Frontal cortex (tissue), 4 donors: Measurements from ENCODE around the gene REXO2. TPM values are rescaled to one million over a fixed set of nuclear protein-coding genes. Genes with fewer than 3 reads are reported as not detected.

Experiments
- DNase-seq, 2 donors: peaks; one replicate each; pipeline ENCODE4 v3.0.0; 2012; ENCODE audit warnings: low spot score in 2 of 2
- FAIRE-seq: peaks from 2 replicates; lab custom pipeline; 2012; peaks lifted over from hg19 to GRCh38; lab: Jason Lieb, UNC
- total RNA-seq: library from RNA; depleted of rRNA; stranded (reverse); fragments of >200 nt; gene quantifications from one replicate; pipeline ENCODE4 v1.2.3, GENCODE V29; 2014
- donor health status: control.
- donor health status: control.
- donor health status: control.

REXO2 gene
- total RNA-seq, 1 donor from 2014 or later = 32.2 TPM

DNA sequence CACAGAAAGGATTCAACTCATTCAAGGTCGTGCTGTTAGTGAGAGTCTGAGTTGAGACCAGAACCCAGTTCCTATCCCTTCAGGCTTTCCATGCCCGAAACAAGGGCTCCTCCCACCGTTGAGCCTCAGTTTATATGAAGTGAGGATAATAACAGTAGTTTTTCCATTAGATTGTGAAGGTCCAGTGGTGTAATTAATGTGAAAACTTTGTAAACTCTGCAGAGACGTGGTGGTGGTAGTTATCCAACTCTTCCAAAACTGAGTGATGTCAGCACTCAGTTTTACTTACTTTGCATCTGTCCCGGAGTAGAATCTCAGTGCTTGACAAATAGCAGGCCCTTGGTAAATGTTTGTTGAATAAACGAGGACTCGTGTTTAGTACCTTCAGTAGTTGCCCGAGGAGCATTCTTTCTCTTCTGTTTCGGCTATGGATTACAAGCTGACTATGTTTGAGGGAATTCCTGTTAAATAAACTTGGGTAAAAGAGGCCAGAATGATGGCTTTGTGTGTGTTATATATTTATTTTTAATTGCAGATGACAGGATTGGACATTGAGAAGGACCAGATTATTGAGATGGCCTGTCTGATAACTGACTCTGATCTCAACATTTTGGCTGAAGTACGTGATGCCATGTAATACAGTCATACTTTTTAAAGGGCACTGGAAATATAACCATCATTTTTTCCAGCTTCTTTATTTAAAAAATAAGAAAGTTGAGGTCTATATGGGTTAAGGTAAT lies 1.0 kb downstream of the REXO2 start:
- FAIRE-seq (no peak), DNase-seq (peak in 1 of 2 donors; percentile 31)

DNA sequence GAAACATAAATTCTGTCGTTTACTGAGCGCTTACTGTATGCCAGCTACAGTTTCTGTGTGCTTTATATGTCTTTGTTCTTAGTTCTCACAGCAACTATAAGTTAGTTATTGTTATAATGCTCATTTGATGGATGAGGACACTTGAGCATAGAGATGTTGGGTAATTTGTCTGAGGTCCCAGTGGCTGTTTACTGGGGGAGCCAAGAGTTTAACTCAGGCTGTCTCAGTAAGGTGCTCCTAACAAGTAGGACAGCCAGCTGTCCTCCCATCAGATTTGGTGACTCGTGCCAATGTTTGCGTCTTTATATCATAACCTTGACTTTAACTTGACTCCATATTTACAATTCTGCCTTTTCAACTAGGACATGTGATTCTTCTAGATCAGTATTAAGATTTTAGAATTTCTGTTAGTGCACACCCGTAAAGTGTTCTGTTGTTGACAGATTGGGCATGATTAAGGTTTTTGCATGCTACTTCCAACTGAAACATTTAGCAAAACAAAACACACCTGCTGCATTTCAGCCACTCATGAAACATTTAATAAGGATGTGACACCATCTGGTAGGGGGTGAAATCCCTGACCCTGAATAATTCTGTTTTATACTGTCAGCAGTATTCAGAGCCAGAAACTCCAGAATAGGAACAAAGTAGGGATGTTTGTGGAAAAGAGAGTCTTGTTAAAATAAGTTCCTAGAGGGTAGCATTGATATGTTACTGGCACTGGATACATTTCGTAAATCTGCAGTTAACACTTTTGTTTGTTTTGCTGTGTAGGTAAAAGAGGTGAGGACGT lies 1.9 kb downstream of the REXO2 start:
- no peak for FAIRE-seq

DNA sequence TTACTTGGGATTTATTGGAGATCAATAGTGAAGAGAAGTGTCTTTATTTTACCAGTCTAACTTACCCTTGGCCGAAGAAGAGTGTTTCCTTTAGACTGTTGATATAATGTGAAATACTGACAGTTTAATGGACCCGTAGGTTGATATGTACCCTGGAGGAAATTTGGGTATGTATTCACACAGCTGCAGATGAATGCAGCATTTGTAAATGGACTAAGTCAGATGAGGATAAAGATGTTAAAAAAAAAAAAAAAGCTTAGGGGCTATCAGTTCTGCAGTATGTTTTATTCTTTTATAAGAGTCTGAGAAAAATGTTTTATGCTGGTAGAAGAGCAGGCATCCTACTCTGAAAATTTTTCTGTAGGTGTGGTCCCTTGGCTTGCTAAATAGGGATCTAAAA lies 2.7 kb downstream of the REXO2 start:
- DNase-seq = no peak
- FAIRE-seq = no peak

More for the DNA sequence above, 1.9 kb downstream of the REXO2 start:
- DNase-seq = no peak

DNA sequence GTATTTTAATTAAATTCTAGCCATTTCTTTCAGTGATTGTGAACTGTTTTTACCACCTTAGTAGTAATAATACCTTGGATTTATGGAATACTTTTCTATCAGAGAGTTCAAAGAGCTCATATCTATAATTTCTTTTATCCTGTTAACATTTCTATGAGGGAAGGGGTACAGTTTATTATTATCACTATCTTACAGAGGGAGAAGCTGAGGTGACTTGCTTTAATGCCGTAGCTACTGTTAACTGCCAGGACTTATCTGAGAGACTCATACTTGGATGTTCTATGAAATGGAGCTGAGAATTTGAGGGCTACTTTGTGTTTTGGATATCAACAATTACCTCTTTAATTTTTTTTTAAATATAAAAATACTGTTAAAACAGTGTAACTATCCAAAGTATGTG lies 3.3 kb downstream of the REXO2 start:
- FAIRE-seq = no peak
- DNase-seq = no peak

DNA sequence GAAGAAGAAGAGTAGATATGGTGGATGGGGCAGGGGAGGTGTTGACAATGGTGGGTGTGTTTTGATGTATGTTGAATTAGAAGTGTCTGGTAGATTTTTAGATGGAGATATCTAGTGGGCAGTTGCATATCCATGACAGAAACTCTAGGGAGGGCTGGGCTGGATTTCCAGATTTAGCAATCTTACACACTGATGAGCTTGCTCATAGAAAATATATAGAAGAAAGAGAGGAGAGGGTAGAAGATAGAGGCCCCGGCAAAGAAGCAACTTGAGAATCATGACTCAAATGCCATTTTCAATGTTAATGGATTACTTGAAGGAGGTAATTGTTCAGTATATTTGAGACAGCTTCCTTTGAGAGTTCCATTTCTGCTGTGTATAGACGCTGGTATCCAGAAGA lies 8.2 kb downstream of the REXO2 start:
- DNase-seq (no peak), FAIRE-seq (no peak)

DNA sequence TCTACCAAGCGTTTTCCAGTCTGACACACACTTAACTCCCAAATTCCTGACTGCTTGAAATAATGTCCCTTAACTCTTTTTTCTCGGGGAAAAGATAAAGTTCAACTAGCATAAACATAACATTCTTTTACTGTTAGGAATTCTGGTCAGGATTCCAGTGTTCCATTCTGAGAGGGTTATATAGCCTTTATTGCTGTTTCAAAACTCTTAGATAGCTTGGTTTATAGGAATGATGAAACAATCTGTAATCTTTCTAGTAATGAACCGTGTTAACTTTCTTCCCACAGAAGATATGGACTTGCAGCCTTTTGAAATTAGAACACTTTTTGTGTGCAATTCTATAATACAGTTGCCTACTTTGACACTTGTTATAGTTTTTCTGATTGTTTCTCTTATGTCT lies 8.6 kb downstream of the REXO2 start:
- FAIRE-seq (no peak), DNase-seq (no peak)

DNA sequence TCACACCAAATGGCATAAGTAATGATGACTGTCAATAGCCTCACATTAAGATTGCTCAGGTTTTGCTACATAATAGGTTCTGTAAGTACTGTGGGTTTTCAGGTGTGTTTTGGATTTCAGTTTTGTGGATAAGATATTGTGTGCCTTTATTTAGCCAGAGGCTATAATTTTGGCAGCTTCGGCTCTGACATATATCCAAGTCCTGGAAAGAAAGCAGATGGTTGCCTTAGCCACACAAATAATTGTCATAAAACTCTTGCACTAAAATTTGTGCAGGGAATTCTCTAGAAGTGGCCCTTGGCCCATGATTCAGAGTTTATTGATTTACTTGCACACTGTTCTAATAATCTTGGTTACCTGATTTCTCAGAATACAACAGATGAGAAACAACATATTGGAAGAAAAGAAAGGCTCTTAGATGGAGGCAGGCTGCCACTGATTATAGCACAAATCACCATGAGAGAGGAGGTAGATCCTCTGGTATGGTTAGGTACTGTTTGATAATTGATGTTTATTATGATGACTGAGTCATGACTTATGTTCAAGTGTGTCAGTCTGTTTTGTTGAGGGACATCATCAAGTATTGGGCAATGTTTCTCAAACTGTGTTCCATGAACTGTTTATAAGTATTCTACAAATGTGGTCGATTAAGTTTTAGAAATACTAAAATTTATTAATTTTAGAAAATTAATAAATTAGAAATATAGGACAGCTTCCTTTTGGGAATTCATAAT lies 9.6 kb downstream of the REXO2 start:
- DNase-seq (no peak), FAIRE-seq (no peak)

DNA sequence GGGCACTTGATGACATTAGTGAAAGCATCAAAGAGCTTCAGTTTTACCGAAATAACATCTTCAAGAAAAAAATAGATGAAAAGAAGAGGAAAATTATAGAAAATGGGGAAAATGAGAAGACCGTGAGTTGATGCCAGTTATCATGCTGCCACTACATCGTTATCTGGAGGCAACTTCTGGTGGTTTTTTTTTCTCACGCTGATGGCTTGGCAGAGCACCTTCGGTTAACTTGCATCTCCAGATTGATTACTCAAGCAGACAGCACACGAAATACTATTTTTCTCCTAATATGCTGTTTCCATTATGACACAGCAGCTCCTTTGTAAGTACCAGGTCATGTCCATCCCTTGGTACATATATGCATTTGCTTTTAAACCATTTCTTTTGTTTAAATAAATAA lies 10.6 kb downstream of the REXO2 start:
- DNase-seq (no peak), FAIRE-seq (no peak)

DNA sequence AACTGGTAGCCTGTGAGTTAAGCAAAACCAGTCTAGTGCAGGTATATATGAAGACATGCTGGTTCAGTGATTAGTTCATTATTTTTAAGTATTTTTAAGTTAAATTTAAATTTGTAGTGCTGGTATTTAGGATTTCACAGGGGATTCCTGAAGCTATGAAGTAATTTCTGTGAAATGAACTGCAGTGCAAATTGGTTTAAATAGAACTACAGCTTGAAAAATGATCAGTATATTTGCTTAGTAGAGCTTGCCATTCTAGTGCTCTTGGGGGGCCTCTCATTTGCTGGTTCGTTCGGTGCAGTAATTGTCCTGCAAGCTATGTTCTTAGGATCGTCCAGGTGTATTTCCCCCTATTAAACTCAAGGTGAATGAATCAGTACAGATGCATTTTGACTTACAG lies 13.1 kb downstream of the REXO2 start:
- DNase-seq (no peak), FAIRE-seq (no peak)

DNA sequence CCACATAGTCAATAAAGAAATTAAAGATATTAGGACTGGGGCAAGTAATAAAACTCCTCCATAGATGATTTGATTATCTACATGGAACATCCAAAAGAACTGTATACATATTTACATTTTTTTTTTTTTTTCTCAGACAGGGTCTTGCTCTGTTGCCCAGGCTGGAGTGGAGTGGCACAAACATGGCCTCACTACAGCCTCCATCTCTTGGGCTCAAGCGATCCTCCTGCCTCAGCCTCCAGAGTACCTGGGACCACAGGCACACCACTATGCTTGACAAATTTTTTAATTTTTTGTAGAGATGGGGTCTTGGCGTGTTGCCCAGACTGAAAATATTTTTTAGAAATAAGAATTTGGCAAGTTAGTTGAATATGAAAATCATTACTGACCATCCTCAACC lies 24.7 kb downstream of the REXO2 start:
- FAIRE-seq (no peak), DNase-seq (no peak)

DNA sequence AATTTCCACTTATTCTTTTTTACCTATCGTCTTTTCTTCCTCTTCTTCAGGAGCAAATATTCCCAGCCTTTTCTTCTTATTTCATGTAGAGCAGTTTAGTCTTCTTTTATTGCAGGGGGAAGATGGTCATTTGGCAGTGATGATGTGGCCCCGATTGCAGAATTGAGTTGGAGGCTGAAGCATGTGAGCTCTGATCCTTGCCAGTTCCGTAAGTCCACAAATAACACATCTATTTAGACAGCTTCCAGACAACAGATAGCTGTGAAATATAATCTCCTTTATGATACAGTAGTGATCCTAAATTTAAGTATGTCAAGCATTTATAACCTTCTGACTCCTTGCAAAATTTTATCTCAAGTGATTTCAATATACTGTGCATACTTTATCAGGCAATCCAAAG lies 27.5 kb downstream of the REXO2 start:
- FAIRE-seq = no peak

DNA sequence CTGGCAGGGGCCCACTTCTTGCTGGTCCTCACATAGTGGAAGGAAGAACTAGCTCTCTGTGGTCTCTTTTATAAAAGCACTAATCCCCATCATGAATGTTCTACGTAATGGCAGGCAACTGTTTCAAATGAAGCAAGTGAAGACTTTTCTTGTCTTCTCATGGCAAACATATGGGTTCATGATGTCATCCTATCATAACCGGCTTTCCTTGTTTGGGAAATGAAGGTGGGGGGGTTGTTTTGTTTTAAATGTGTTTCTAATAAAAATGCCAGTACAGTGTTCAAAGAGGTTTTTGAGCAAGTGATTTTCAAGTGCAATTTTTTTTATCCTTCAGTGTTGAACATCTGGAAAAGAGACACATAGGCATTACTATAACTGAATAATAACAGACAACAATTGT lies 33.4 kb downstream of the REXO2 start:
- FAIRE-seq (no peak), DNase-seq (no peak)

More for the DNA sequence above, 27.5 kb downstream of the REXO2 start:
- DNase-seq = no peak

DNA sequence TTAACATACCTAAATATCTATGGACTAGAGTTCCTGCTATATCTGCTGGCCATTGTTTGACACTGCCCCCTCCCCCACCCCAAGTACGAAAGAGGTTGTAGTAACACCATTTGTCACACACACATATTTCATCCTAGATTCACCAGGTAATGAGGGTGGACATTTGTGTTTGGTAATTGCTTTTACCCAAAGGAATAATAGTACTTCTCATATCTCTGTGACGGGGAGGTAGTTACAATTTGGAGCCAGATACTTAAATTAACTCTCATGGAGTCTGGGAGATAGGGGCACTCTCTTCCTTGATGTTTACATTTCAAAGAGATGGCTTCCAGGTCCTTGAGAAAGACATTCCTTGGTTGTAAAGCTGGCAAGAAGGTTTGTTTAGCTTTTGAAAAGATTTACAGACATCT lies 38.7 kb downstream of the REXO2 start:
- FAIRE-seq (no peak), DNase-seq (no peak)

DNA sequence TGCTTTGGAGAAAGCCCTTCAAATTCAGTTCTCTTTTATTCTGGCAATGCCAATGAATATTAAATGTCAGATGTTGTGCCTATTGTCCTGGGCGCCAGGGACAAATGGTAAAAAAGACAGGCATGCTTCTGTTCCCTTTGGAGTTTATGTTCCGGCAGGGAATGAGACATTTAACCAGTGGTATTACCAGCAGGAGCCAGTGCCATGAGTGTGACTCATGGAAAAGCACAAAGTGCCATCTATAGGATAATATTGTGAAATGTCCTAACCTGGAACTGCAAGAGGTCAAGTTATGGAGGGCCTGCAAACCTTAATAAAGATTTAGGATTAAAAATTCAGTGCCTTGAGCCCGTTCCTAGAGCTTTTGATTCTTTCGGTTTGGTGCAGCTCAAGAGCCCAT lies 39.5 kb downstream of the REXO2 start:
- DNase-seq (no peak), FAIRE-seq (no peak)

DNA sequence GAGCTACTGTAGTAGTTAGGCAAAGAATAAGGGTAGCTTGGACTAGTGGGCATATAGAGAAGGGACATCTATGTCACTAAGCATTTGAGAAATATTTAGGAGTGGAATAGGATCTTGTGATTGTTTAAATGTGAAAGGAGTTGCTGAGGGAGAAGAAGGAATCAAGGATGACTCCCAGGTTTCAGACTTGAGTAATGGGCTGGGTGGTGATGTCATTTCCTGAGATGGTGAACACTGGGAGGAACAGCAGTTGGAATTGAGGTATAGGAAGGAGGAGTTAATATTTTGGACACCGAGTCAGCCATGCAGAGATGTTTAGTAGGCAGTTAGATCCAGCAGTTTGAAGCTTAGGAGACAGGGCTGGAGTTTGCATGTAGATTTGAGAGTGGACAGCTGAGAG lies 40.1 kb downstream of the REXO2 start:
- no peak for FAIRE-seq

DNA sequence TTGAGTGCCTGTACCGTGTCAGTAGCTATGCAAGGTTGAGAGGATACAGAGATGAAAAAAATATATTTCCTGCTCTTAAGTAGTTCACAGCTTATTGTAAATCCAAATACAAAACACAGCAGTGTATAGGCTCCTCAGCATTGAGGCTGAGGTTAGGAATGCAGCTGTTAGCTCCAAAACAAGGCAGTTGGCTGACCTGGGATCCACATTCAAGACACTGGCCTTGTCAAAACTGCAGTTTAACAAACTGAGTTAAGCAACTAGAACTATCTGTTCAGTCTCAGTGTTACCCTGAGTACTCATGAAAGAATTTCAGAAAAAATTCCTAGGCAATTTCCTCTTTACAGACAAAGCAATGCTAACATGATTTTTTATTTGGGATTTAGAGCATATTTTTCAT lies 42.8 kb downstream of the REXO2 start:
- FAIRE-seq = no peak
- DNase-seq = no peak

More for the DNA sequence above, 40.1 kb downstream of the REXO2 start:
- no peak for DNase-seq

DNA sequence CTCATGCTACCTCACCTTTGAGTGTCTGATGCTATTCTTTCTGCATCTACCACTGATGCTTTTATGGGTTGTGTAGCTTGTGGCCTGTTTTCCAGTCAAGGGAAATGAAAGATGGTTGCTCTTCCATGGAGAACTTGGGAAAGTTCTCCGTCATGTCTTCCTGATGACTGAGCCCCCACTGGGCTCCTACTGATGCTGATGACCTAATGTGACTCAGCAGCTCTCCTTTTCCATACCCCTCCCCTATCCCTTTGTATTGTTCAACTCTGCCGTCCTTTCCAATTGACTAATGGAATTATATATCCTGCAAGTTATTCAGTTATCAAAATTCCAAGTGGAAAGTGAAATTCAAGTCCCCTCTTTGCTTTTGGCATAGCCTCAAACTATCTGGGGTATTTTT lies 44.7 kb downstream of the REXO2 start:
- FAIRE-seq = no peak
- no peak for DNase-seq

DNA sequence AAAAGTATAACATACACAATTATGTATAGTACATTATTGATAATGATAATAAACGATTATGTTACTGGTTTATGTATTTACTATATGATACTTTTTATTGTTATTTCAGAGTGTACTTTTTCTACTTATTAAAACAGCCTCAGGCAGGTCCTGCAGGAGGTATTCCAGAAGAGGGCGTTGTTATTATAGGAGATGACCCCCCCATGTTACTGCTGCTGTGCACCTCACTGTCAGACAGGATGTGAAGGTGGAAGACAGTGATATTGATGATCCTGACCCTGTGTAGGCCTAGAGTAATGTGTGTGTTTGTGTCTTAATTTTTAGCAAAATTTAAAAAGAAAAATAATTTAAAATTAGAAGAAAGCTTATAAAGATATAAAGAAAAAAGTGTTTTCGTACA lies 57.6 kb downstream of the REXO2 start:
- no peak for FAIRE-seq

DNA sequence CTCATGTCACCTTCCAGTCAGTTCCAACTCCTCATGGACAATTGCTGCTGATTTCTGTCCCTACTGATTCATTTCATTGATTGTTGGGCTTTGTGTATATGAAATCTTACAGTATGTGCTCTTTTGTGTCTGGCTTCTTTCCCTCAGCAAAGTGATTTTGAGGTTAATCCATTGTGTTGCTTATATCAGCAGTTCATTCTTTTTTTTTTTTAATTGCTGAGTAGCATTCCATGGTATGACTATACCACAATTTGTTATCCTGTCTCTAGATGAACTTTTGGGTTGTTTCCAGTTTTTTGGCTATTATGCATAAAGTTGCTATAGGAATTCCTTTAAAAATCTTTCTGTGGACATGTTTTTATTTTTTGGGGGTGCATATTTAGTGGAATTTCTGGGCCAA lies 60.5 kb downstream of the REXO2 start:
- FAIRE-seq = no peak
- DNase-seq = no peak

More for the DNA sequence above, 57.6 kb downstream of the REXO2 start:
- DNase-seq = no peak
